ENCODE data around the gene INPP5B. TPM values are rescaled to one million over a fixed set of nuclear protein-coding genes. Genes with fewer than 3 reads are reported as not detected.
"Not testable (repeated sequence)": the region's sequence is repeated elsewhere in the genome, so short reads cannot be mapped to it uniquely, and the experiment has no call there.

INPP5B gene
- total and polyA plus RNA-seq, 5 experiments from 2014 or later = 11.3 to 46.7 (median 22.0) TPM

GRCh38 chr1:37964106-37964505 lies 17.3 kb upstream of the INPP5B start:
- Mint-ChIP-seq H3K27ac (peak overlapping the region in 1 of 10 donors; percentile 3), H3K36me3 (peaks cover 0 to 83% (median 22%) of the 10 kb centered on the region in 3 donors)
- ATAC-seq, H3K4me1 Mint-ChIP-seq, H3K27me3 Mint-ChIP-seq, POLR2A ChIA-PET, H3K9me3 Mint-ChIP-seq, H3K4me3 Mint-ChIP-seq, DNase-seq: not testable (repeated sequence)

DNA sequence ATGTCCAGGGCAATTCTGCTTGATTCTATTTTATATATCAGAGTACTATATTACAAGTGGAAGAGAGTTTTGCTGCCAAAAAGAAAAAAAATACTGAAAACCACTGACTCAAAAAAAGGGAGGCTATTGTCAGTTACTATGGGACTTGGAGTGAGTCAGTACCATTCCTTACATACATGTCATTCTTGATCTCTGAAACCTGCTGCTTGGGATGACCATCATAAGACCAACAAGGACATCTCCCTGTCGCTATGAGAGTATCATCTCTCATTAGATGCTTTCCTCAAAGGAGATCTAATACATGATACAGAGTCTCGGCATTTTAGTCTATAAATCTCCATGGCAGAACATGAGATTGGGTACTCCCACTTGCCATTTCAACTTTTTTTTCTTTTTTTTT lies 11.8 kb upstream of the INPP5B start:
- Mint-ChIP-seq H3K4me1 (peaks cover 0 to 2% (median 0%) of the 10 kb centered on the region in 4 donors), H3K27me3 (no peaks in the 10 kb centered on the region), H3K36me3 (peaks cover 0 to 72% (median 12%) of the 10 kb centered on the region in 3 donors), H3K9me3 (no peaks in the 10 kb centered on the region), H3K4me3 (no peak overlapping the region), H3K27ac (peak overlapping the region in 1 of 10 donors; percentile 39)
- ATAC-seq (no peak), DNase-seq (no peak)
- POLR2A ChIA-PET = interaction anchor here (1.2 kb wide), 1 partner anchor 10 kb away, joined by 3 read pairs; no protein-coding TSS in a partner anchor

GRCh38 chr1:37955685-37956084 lies 8.8 kb upstream of the INPP5B start:
- POLR2A ChIA-PET = interaction anchor here (0.7 kb wide), 1 partner anchor 18 kb away, joined by 4 read pairs; no protein-coding TSS in a partner anchor
- peaks cover 0 to 47% (median 9%) of the 10 kb centered on the region in 3 donors for H3K36me3 Mint-ChIP-seq
- no peaks in the 10 kb centered on the region for H3K4me1 Mint-ChIP-seq
- no peak for ATAC-seq
- no peak for DNase-seq
- H3K9me3 Mint-ChIP-seq = no peaks in the 10 kb centered on the region
- H3K27ac Mint-ChIP-seq = no peak overlapping the region
- H3K4me3 Mint-ChIP-seq = no peak overlapping the region
- H3K27me3 Mint-ChIP-seq = no peaks in the 10 kb centered on the region

DNA sequence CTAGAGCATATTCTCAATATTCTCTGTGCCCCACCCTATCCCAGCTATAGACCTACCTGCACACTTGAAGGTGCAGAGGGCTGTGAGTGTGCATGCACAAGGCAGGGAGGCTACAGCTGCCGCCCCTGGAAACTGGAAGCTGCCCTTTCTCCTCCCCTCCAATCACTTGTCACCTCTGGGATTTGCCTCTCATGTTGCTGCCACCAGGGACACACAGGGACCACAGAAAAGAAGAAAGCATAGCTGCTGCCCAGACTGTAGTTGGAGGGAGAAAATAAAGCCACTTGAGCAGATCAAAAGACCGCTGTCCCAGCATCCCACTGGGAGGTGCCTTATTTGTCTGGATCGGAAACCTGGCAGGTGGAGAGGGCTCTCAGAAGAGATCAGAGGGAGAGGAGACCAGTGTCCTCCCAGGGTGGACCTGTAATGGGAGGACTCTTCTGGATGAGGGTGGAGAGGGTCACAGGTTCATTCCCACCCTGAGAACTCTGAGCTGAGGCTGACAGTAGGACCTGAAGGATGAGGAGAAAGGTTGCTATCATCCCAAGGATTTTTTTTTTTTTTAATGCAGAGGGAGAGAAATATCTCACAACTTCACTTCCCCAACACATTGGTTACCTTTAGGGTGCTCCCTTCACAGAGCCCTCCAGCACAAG lies 7.6 kb upstream of the INPP5B start:
- Mint-ChIP-seq H3K4me1 (no peaks in the 10 kb centered on the region), H3K36me3 (peaks cover 0 to 35% (median 3%) of the 10 kb centered on the region in 3 donors), H3K4me3 (no peak overlapping the region), H3K27ac (peak overlapping the region in 3 of 10 donors; percentile 2 to 46 (median 34)), H3K9me3 (no peaks in the 10 kb centered on the region), H3K27me3 (no peaks in the 10 kb centered on the region)
- POLR2A ChIA-PET = no interaction called here
- DNase-seq = no peak
- no peak for ATAC-seq

GRCh38 chr1:37952738-37953137 lies 5.9 kb upstream of the INPP5B start:
- H3K27ac Mint-ChIP-seq = peak overlapping the region in 1 of 10 donors; percentile 35
- peaks cover 0 to 4% (median 0%) of the 10 kb centered on the region in 4 donors for H3K4me1 Mint-ChIP-seq
- POLR2A ChIA-PET = no interaction called here
- H3K9me3 Mint-ChIP-seq = no peaks in the 10 kb centered on the region
- DNase-seq (no peak), ATAC-seq (no peak)
- no peak overlapping the region for H3K4me3 Mint-ChIP-seq
- H3K36me3 Mint-ChIP-seq = peaks cover 0 to 19% (median 3%) of the 10 kb centered on the region in 3 donors
- H3K27me3 Mint-ChIP-seq = no peaks in the 10 kb centered on the region

GRCh38 chr1:37951783-37952624 lies 5.2 kb upstream of the INPP5B start:
- peak overlapping the region in 1 of 10 donors; percentile 31 for H3K27ac Mint-ChIP-seq
- POLR2A ChIA-PET = interaction anchor here (0.6 kb wide), 1 partner anchor 84 kb away, joined by 5 read pairs; no protein-coding TSS in a partner anchor
- ATAC-seq = no peak
- DNase-seq = no peak
- peaks cover 0 to 11% (median 3%) of the 10 kb centered on the region in 3 donors for H3K36me3 Mint-ChIP-seq
- no peaks in the 10 kb centered on the region for H3K27me3 Mint-ChIP-seq
- no peak overlapping the region for H3K4me3 Mint-ChIP-seq
- H3K9me3 Mint-ChIP-seq = no peaks in the 10 kb centered on the region
- peaks cover 3 to 11% (median 6%) of the 10 kb centered on the region in 4 donors for H3K4me1 Mint-ChIP-seq

- H3K4me3 Mint-ChIP-seq = peak overlapping the region in 1 of 10 donors; percentile 67
Measured at GRCh38 chr1:37951041-37951782, 4.4 kb upstream of the INPP5B start.

GRCh38 chr1:37949524-37950152 lies 2.8 kb upstream of the INPP5B start:
- Mint-ChIP-seq H3K4me3 (no peak overlapping the region), H3K4me1 (peaks cover 9 to 25% (median 18%) of the 10 kb centered on the region in 4 donors), H3K36me3 (no peaks in the 10 kb centered on the region), H3K27ac (no peak overlapping the region), H3K27me3 (no peaks in the 10 kb centered on the region), H3K9me3 (no peaks in the 10 kb centered on the region)
- POLR2A ChIA-PET = interaction anchor here (1.4 to 1.7 kb wide), 3 partner anchors 9 to 23 kb away, joined by 3 to 7 read pairs (median 5); no protein-coding TSS in a partner anchor
- ATAC-seq (no peak), DNase-seq (no peak)

More at GRCh38 chr1:37951041-37951782, 4.4 kb upstream of the INPP5B start:
- no peaks in the 10 kb centered on the region for H3K27me3 Mint-ChIP-seq
- H3K27ac Mint-ChIP-seq = peak overlapping the region in 2 of 10 donors; percentile 28 to 31
- peaks cover 8 to 19% (median 14%) of the 10 kb centered on the region in 4 donors for H3K4me1 Mint-ChIP-seq
- ATAC-seq (no peak), DNase-seq (no peak)
- peaks cover 0 to 5% (median 1%) of the 10 kb centered on the region in 3 donors for H3K36me3 Mint-ChIP-seq
- no peaks in the 10 kb centered on the region for H3K9me3 Mint-ChIP-seq
- POLR2A ChIA-PET = interaction anchor here (0.6 to 1.7 kb wide), 2 partner anchors 25 to 83 kb away, joined by 5 to 7 read pairs; no protein-coding TSS in a partner anchor

- H3K9me3 Mint-ChIP-seq = no peaks in the 10 kb centered on the region
- no peaks in the 10 kb centered on the region for H3K27me3 Mint-ChIP-seq
- H3K4me3 Mint-ChIP-seq = no peak overlapping the region
- no peak for DNase-seq
- no peak for ATAC-seq
- peaks cover 9 to 25% (median 18%) of the 10 kb centered on the region in 4 donors for H3K4me1 Mint-ChIP-seq
- no peaks in the 10 kb centered on the region for H3K36me3 Mint-ChIP-seq
- no peak overlapping the region for H3K27ac Mint-ChIP-seq
- POLR2A ChIA-PET = interaction anchor here (0.5 to 1.6 kb wide), 3 partner anchors 9 to 42 kb away, joined by 3 to 5 read pairs (median 3); no protein-coding TSS in a partner anchor
Measured at GRCh38 chr1:37948841-37949240, 2.0 kb upstream of the INPP5B start.

DNA sequence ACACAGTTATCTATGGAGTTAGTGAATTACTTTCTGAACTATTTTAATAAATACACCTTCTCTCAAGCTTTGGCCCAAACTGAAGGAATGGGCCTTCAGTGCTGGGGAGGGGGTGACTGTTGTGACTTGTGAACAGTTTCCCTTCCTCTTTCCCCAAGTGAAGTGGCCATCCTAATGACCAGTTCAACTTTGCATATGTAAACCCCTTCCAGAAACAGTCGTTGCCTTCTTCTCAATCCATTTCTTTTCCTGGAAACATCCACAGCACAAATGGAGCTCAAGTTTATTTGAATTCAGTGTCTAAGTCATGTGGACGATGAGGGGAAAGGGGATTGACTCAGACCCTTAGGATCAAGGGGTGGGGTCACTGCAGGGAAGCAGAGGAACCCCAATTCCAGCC lies 1.3 kb upstream of the INPP5B start:
- Mint-ChIP-seq H3K27me3 (no peaks in the 10 kb centered on the region), H3K27ac (peak overlapping the region in 2 of 10 donors; percentile 56 to 68), H3K36me3 (peaks cover 0 to 3% (median 0%) of the 10 kb centered on the region in 3 donors), H3K4me3 (peak overlapping the region in 3 of 10 donors; percentile 4 to 32 (median 20)), H3K4me1 (peaks cover 9 to 25% (median 18%) of the 10 kb centered on the region in 4 donors), H3K9me3 (no peaks in the 10 kb centered on the region)
- ATAC-seq = no peak
- DNase-seq = no peak
- POLR2A ChIA-PET = interaction anchor here (1.4 to 2.4 kb wide), 3 partner anchors 10 to 22 kb away, joined by 3 to 10 read pairs (median 5); no protein-coding TSS in a partner anchor

DNA sequence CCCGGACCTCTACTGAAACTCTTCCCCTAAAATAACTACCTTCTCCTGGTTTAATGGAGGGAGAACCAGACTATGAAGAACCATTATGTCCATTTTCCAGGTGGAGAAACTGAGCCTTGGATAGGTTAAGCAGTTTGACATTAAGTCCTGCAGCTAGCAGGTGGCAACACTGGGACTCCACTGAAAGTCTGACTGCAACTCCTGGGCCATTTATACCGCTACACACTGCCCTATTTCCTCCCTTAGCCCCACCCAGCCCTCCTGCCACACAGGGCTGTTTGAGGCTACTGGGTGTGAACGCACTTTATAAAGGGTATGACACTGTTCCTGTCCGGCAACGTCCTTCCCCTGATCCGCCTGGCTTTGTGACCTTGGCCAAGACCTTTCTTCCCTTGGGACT lies 511 bp upstream of the INPP5B start:
- H3K27me3 Mint-ChIP-seq = no peaks in the 10 kb centered on the region
- H3K27ac Mint-ChIP-seq = peak overlapping the region; percentile 83 to 94 (median 90)
- ATAC-seq (peak in 1 of 2 donors; percentile 27), DNase-seq (no peak)
- peak overlapping the region; percentile 88 to 97 (median 96) for H3K4me3 Mint-ChIP-seq
- H3K36me3 Mint-ChIP-seq = peaks cover 0 to 9% (median 0%) of the 10 kb centered on the region in 3 donors
- peaks cover 9 to 25% (median 18%) of the 10 kb centered on the region in 4 donors for H3K4me1 Mint-ChIP-seq
- POLR2A ChIA-PET = interaction anchor here (1.1 to 2.4 kb wide), 3 partner anchors 16 to 21 kb away, joined by 3 to 10 read pairs (median 5); no protein-coding TSS in a partner anchor
- no peaks in the 10 kb centered on the region for H3K9me3 Mint-ChIP-seq

Data from naive thymus-derived CD8-positive, alpha-beta T cell (primary cell).